IMR-90 (cell line): ENCODE measurements around the gene DSTYK. TPM values are rescaled to one million over a fixed set of nuclear protein-coding genes. Genes with fewer than 3 reads are reported as not detected.

Source experiments
- ATAC-seq: fragments of 200-7000 bp; cut with Tn5 transposase; 2 replicates; pipeline ENCODE4 v1.9.1; 2020; ENCODE audit warnings: low read depth, mild to moderate bottlenecking, moderate library complexity
- BruUV-seq: library from RNA; stranded (reverse); fragments of 400-500 nt; replicated peaks from 2 replicates; lab custom pipeline; 2021; lab: Mats Ljungman, UMichigan
- CTCF ChIA-PET: fragments of 300-600 bp; formaldehyde crosslinking; extraction: SDS; loops from one replicate; lab custom pipeline; 2021; ENCODE audit warnings: antibody characterized with exemption; lab: Yijun Ruan, JAX
- POLR2A ChIA-PET: fragments of 300-600 bp; sonication (Branson Sonifier 250); formaldehyde crosslinking; loops from one replicate; lab custom pipeline; 2022; ENCODE audit warnings: antibody characterized with exemption; ENCODE audit not compliant: unreplicated experiment; lab: Charles Lee
- DNase-seq: peaks from one replicate; pipeline ENCODE4 v3.0.0; 2013
- H2AFZ ChIP-seq: replicated peaks from 2 replicates; pipeline ENCODE3; 2013; ENCODE audit warnings: low read length, mild to moderate bottlenecking; ENCODE audit not compliant: poor library complexity
- H2AK5ac ChIP-seq: 2 replicates; pipeline ENCODE4 v1.6.1; 2013; ENCODE audit warnings: low read depth, low read length, inconsistent platforms
- H2AK9ac ChIP-seq: replicated peaks from 2 replicates; pipeline ENCODE3; 2013; ENCODE audit warnings: mild to moderate bottlenecking, low read depth, low read length, moderate library complexity; ENCODE audit not compliant: poor library complexity
- H2BK120ac ChIP-seq: 2 replicates; pipeline ENCODE4 v1.6.1; 2013; ENCODE audit warnings: low read depth, low read length, inconsistent platforms
- H2BK15ac ChIP-seq: 3 replicates; pipeline ENCODE4 v1.6.1; 2013; ENCODE audit warnings: low read depth, low read length, inconsistent platforms
- H2BK20ac ChIP-seq: 2 replicates; pipeline ENCODE4 v1.6.1; 2013; ENCODE audit warnings: low read depth, mild to moderate bottlenecking, inconsistent platforms, low read length, moderate library complexity
- H2BK5ac ChIP-seq: 2 replicates; pipeline ENCODE4 v1.6.1; 2013; ENCODE audit warnings: mild to moderate bottlenecking, low read depth, low read length, inconsistent platforms; ENCODE audit not compliant: poor library complexity, severe bottlenecking
- H3K14ac ChIP-seq: replicated peaks from 2 replicates; pipeline ENCODE4 v1.6.1; 2013; ENCODE audit warnings: low read depth, low read length, inconsistent platforms
- H3K18ac ChIP-seq: 2 replicates; pipeline ENCODE4 v1.6.1; 2013; ENCODE audit warnings: low read depth, low read length, control low read depth
- H3K23ac ChIP-seq: 2 replicates; pipeline ENCODE4 v1.6.1; 2013; ENCODE audit warnings: low read depth, low read length, inconsistent platforms
- H3K27ac ChIP-seq: 2 replicates; pipeline ENCODE4 v1.5.1; 2013; ENCODE audit warnings: mild to moderate bottlenecking, control low read depth, low read length; ENCODE audit not compliant: insufficient read depth
- H3K27me3 ChIP-seq: 2 replicates; pipeline ENCODE4 v1.6.1; 2013; ENCODE audit warnings: low read length; ENCODE audit not compliant: control insufficient read depth, insufficient read depth
- H3K36me3 ChIP-seq: 2 replicates; pipeline ENCODE4 v1.6.1; 2013; ENCODE audit warnings: low read length, mixed read lengths; ENCODE audit not compliant: control insufficient read depth, insufficient read depth
- H3K4ac ChIP-seq: 2 replicates; pipeline ENCODE4 v1.6.1; 2013; ENCODE audit warnings: low read depth, low read length, inconsistent platforms
- H3K4me1 ChIP-seq: 2 replicates; pipeline ENCODE4 v1.6.1; 2013; ENCODE audit warnings: low read length, mixed read lengths; ENCODE audit not compliant: control insufficient read depth, insufficient read depth
- H3K4me2 ChIP-seq: 2 replicates; pipeline ENCODE4 v1.6.1; 2013; ENCODE audit warnings: low read depth, mild to moderate bottlenecking, control low read depth, low read length, moderate library complexity
- H3K4me3 ChIP-seq: 2 replicates; pipeline ENCODE4 v1.5.1; 2013; ENCODE audit warnings: low read depth, mild to moderate bottlenecking, control low read depth, low read length, moderate library complexity; ENCODE audit not compliant: insufficient read depth
- H3K56ac ChIP-seq: 2 replicates; pipeline ENCODE4 v1.6.1; 2013; ENCODE audit warnings: low read length, inconsistent platforms; ENCODE audit not compliant: insufficient read depth; ENCODE audit errors: extremely low read depth
- H3K79me1 ChIP-seq, 2 experiments: 2 replicates each; pipeline ENCODE4 v1.6.1; 2013; ENCODE audit warnings: low read length in 2 of 2, inconsistent platforms in 1 of 2, low read depth in 1 of 2
- H3K9ac ChIP-seq: 2 replicates; pipeline ENCODE4 v1.6.1; 2013; ENCODE audit warnings: low read depth, low read length, control low read depth
- H3K9me1 ChIP-seq: 2 replicates; pipeline ENCODE4 v1.6.1; 2013; ENCODE audit warnings: low read length, inconsistent platforms; ENCODE audit not compliant: insufficient read depth
- H3K9me3 ChIP-seq: 2 replicates; pipeline ENCODE4 v1.6.1; 2013; ENCODE audit warnings: low read length; ENCODE audit not compliant: control insufficient read depth, insufficient read depth
- H4K20me1 ChIP-seq: 2 replicates; pipeline ENCODE4 v1.6.1; 2013; ENCODE audit warnings: low read length, inconsistent platforms; ENCODE audit not compliant: insufficient read depth
- H4K5ac ChIP-seq: 2 replicates; pipeline ENCODE4 v1.6.1; 2013; ENCODE audit warnings: mild to moderate bottlenecking, low read depth, low read length, control low read depth
- H4K8ac ChIP-seq, 2 experiments: 2 replicates each; pipeline ENCODE4 v1.6.1; 2013; ENCODE audit warnings: low read depth in 2 of 2, low read length in 2 of 2, control low read depth in 1 of 2, inconsistent platforms in 1 of 2
- H4K91ac ChIP-seq: 2 replicates; pipeline ENCODE4 v1.6.1; 2013; ENCODE audit warnings: low read depth, low read length, inconsistent platforms; ENCODE audit not compliant: insufficient read depth
- BHLHE40 ChIP-seq: fragments of 150-350 bp; IDR thresholded peaks from 2 replicates; pipeline ENCODE4 v1.6.1; 2016; ENCODE audit warnings: mild to moderate bottlenecking, low read depth, low read length
- CEBPB ChIP-seq: IDR thresholded peaks from 2 replicates; pipeline ENCODE4 v1.6.1; 2012; ENCODE audit warnings: low read depth, low read length, improper control_type of control experiment
- CTCF ChIP-seq: conservative IDR thresholded peaks from 2 replicates; pipeline ENCODE4 v1.5.1; 2012; ENCODE audit warnings: mild to moderate bottlenecking, low read depth, low read length, improper control_type of control experiment
- ELK1 ChIP-seq: fragments of 150-350 bp; IDR thresholded peaks from 2 replicates; pipeline ENCODE4 v1.6.1; 2016; ENCODE audit warnings: low read depth, mild to moderate bottlenecking, low read length, moderate library complexity, borderline replicate concordance
- FOS ChIP-seq: fragments of 150-350 bp; IDR thresholded peaks from 2 replicates; pipeline ENCODE4 v1.6.1; 2016; ENCODE audit warnings: low read depth, low read length
- MAFK ChIP-seq: IDR thresholded peaks from 2 replicates; pipeline ENCODE4 v1.6.1; 2012; ENCODE audit warnings: low read depth, low read length, improper control_type of control experiment
- MAZ ChIP-seq: IDR thresholded peaks from 2 replicates; pipeline ENCODE4 v1.6.1; 2012; ENCODE audit warnings: low read depth, mild to moderate bottlenecking, low read length, improper control_type of control experiment, moderate library complexity, borderline replicate concordance
- MXI1 ChIP-seq: IDR thresholded peaks from 2 replicates; pipeline ENCODE4 v1.6.1; 2012; ENCODE audit warnings: low read depth, mild to moderate bottlenecking, low read length, moderate library complexity, borderline replicate concordance
- NFE2L2 ChIP-seq: fragments of 150-350 bp; IDR thresholded peaks from 2 replicates; pipeline ENCODE4 v1.6.1; 2016; ENCODE audit warnings: low read depth, mild to moderate bottlenecking, low read length
- POLR2A ChIP-seq: IDR thresholded peaks from 2 replicates; pipeline ENCODE4 v1.6.1; 2012; ENCODE audit warnings: mild to moderate bottlenecking, low read depth, low read length
- RAD21 ChIP-seq: IDR thresholded peaks from 2 replicates; pipeline ENCODE4 v1.6.1; 2012; ENCODE audit warnings: low read length, improper control_type of control experiment
- RCOR1 ChIP-seq: IDR thresholded peaks from 2 replicates; pipeline ENCODE4 v1.6.1; 2012; ENCODE audit warnings: mild to moderate bottlenecking, low read length, improper control_type of control experiment; ENCODE audit not compliant: insufficient replicate concordance
- RFX5 ChIP-seq: IDR thresholded peaks from 2 replicates; pipeline ENCODE4 v1.8.0; 2012; ENCODE audit warnings: low read depth, mild to moderate bottlenecking, low read length, moderate library complexity
- SMC3 ChIP-seq: fragments of 150-350 bp; IDR thresholded peaks from 2 replicates; pipeline ENCODE4 v1.6.1; 2016; ENCODE audit warnings: low read depth, mild to moderate bottlenecking, antibody characterized with exemption, low read length, moderate library complexity
- USF2 ChIP-seq: fragments of 150-350 bp; IDR thresholded peaks from 2 replicates; pipeline ENCODE4 v1.6.1; 2017; ENCODE audit warnings: mild to moderate bottlenecking, antibody characterized with exemption, low read length, low read depth
- WGBS, 2 experiments: methylation state at CpG; one replicate each; pipeline versions ENCODE4 v1.1.5 to v1.1.7; 2013; ENCODE audit warnings: missing lambda C conversion rate in 2 of 2; ENCODE audit not compliant: insufficient read length in 1 of 2; ENCODE audit errors: extremely low coverage in 2 of 2; 5-methylcytosine and 5-hydroxymethylcytosine counted together
- dilution Hi-C: fragments of 300-500 bp; cut with HindIII; formaldehyde crosslinking; loops from one replicate; pipeline ENCODE4 v1.14.3; 2018; ENCODE audit warnings: low sequenced_read_pairs; ENCODE audit not compliant: unreplicated experiment
- in situ Hi-C: fragments of 300-500 bp; cut with MboI; formaldehyde crosslinking; loops from 3 replicates; pipeline ENCODE4 v1.14.3; 2019; ENCODE audit warnings: low sequenced_read_pairs, inconsistent platforms, mixed read lengths
- intact Hi-C: fragments of 100-400 bp; cut with micrococcal nuclease; formaldehyde crosslinking; loops from 2 replicates; pipeline ENCODE4 v1.10.0; 2022
- polyA plus RNA-seq, 3 experiments: library from polyadenylated mRNA; depleted of rRNA; stranded (reverse); fragments of >200 nt; gene quantifications; 2 replicates each; pipeline ENCODE4 v1.2.3, GENCODE V29; 2012; ENCODE audit warnings: low replicate concordance in 1 of 3
- total RNA-seq: library from RNA; depleted of rRNA; stranded (reverse); fragments of >200 nt; gene quantifications from 2 replicates; pipeline ENCODE4 v1.2.3, GENCODE V29; 2012

The DSTYK gene
- total and polyA plus RNA-seq, 2 of the 4 experiments (the other 2 are of a cell fraction): 8.0 to 18.3 TPM

GRCh38 chr1:205129447-205130029 lies 82.0 kb downstream of the DSTYK start:
- no peak overlapping the region for H3K4me3 ChIP-seq
- POLR2A ChIA-PET: no interaction called here
- H3K14ac ChIP-seq: no peak overlapping the region
- H4K20me1 ChIP-seq: no peaks in the 10 kb centered on the region
- H2BK15ac ChIP-seq: no peak overlapping the region
- no peak overlapping the region for H2BK120ac ChIP-seq
- WGBS, 2 experiments: 50% methylated on average over 1 of the region's 4 CpGs; no CpG with 5 or more reads in 1 of the 2 experiments
- no peak overlapping the region for H3K18ac ChIP-seq
- no peak overlapping the region for H2AK5ac ChIP-seq
- no peak overlapping the region for H3K23ac ChIP-seq
- no peak for TF ChIP-seq ELK1
- no peak for TF ChIP-seq MAZ
- no peak for TF ChIP-seq NFE2L2
- no peak for TF ChIP-seq BHLHE40
- TF ChIP-seq MXI1: no peak
- no peak for TF ChIP-seq CEBPB
- no peak for TF ChIP-seq CTCF
- no peak for TF ChIP-seq POLR2A
- no peak for TF ChIP-seq RFX5
- TF ChIP-seq SMC3: no peak
- no peak for TF ChIP-seq RCOR1
- no peak for TF ChIP-seq USF2
- no peak for TF ChIP-seq FOS
- no peak for TF ChIP-seq RAD21
- no peak for TF ChIP-seq MAFK
- H3K9me3 ChIP-seq: no peaks in the 10 kb centered on the region
- H2BK5ac ChIP-seq: no peak overlapping the region
- no peaks in the 10 kb centered on the region for H3K36me3 ChIP-seq
- H3K4me1 ChIP-seq: no peaks in the 10 kb centered on the region
- H2AFZ ChIP-seq: no peak overlapping the region
- no peak overlapping the region for H3K56ac ChIP-seq
- H3K9ac ChIP-seq: no peak overlapping the region
- in situ Hi-C loops (no loop called here), dilution Hi-C loops (no loop called here), intact Hi-C loops (no loop called here)
- H3K27ac ChIP-seq: no peak overlapping the region
- H3K4ac ChIP-seq: no peak overlapping the region
- H4K8ac ChIP-seq: no peak overlapping the region
- no peak overlapping the region for H2BK20ac ChIP-seq
- 0 out of 2 replicates have a peak, but pooled peaks cover 5% of the 10 kb centered on the region for H3K9me1 ChIP-seq
- no peak overlapping the region for H2AK9ac ChIP-seq
- no peak overlapping the region for H4K5ac ChIP-seq
- H3K79me1 ChIP-seq: no peaks in the 10 kb centered on the region
- no TSS peak for BruUV-seq
- no peaks in the 10 kb centered on the region for H3K27me3 ChIP-seq
- no peak overlapping the region for H3K4me2 ChIP-seq
- H4K91ac ChIP-seq: no peak overlapping the region
- CTCF ChIA-PET: no interaction called here
- ATAC-seq: no peak
- no peak for DNase-seq
